Measurements from ENCODE around the gene TRPV3. TPM values are rescaled to one million over a fixed set of nuclear protein-coding genes. Genes with fewer than 3 reads are reported as not detected.
A peak's percentile ranks its signal among the peaks of the same experiment; 100 is the strongest.

The TRPV3 gene
- total RNA-seq, 1 donor from 2014 or later: 0.16 TPM

GRCh38 chr17:3546997-3547396 is 10.6 kb downstream of the TRPV3 start:
- Mint-ChIP-seq H3K36me3 (ENCODE audit: low read depth) (no peaks in the 10 kb centered on the region), H3K27me3 (peaks cover 3% of the 10 kb centered on the region)
- intact Hi-C loops (cut with micrococcal nuclease): no loop called here

GRCh38 chr17:3546521-3546920 is 11.1 kb downstream of the TRPV3 start:
- intact Hi-C loops (cut with micrococcal nuclease): no loop called here
- peaks cover 3% of the 10 kb centered on the region for H3K27me3 Mint-ChIP-seq
- H3K36me3 Mint-ChIP-seq (ENCODE audit: low read depth): no peaks in the 10 kb centered on the region
- no peaks in the 10 kb centered on the region for H3K9me3 Mint-ChIP-seq
- H3K4me1 Mint-ChIP-seq: no peaks in the 10 kb centered on the region
- H3K4me3 Mint-ChIP-seq: no peak overlapping the region
- no peak for DNase-seq
- H3K27ac Mint-ChIP-seq: no peak overlapping the region

More at GRCh38 chr17:3546997-3547396, 10.6 kb downstream of the TRPV3 start:
- no peak overlapping the region for H3K27ac Mint-ChIP-seq
- no peak for DNase-seq
- no peak overlapping the region for H3K4me3 Mint-ChIP-seq
- no peaks in the 10 kb centered on the region for H3K4me1 Mint-ChIP-seq
- no peaks in the 10 kb centered on the region for H3K9me3 Mint-ChIP-seq

- Mint-ChIP-seq H3K4me3 (no peak overlapping the region), H3K27ac (no peak overlapping the region), H3K36me3 (ENCODE audit: low read depth) (no peaks in the 10 kb centered on the region), H3K27me3 (peaks cover 8% of the 10 kb centered on the region), H3K4me1 (no peaks in the 10 kb centered on the region), H3K9me3 (no peaks in the 10 kb centered on the region)
- DNase-seq: no peak
- intact Hi-C loops (cut with micrococcal nuclease): no loop called here
Measured at GRCh38 chr17:3545151-3545550, 12.5 kb downstream of the TRPV3 start.

- Mint-ChIP-seq H3K4me3 (no peak overlapping the region), H3K9me3 (no peaks in the 10 kb centered on the region), H3K4me1 (peaks cover 2% of the 10 kb centered on the region), H3K27me3 (peaks cover 6% of the 10 kb centered on the region), H3K27ac (no peak overlapping the region), H3K36me3 (ENCODE audit: low read depth) (no peaks in the 10 kb centered on the region)
- no peak for DNase-seq
- intact Hi-C loops (cut with micrococcal nuclease): no loop called here
Measured at GRCh38 chr17:3544365-3544764, 13.2 kb downstream of the TRPV3 start.

- no peak overlapping the region for H3K4me3 Mint-ChIP-seq
- H3K27me3 Mint-ChIP-seq: peaks cover 6% of the 10 kb centered on the region
- H3K9me3 Mint-ChIP-seq: no peaks in the 10 kb centered on the region
- H3K4me1 Mint-ChIP-seq: peaks cover 2% of the 10 kb centered on the region
- H3K36me3 Mint-ChIP-seq (ENCODE audit: low read depth): no peaks in the 10 kb centered on the region
- intact Hi-C loops (cut with micrococcal nuclease): no loop called here
- DNase-seq: no peak
- no peak overlapping the region for H3K27ac Mint-ChIP-seq
Measured at GRCh38 chr17:3543453-3543852, 14.2 kb downstream of the TRPV3 start.

GRCh38 chr17:3542410-3543088 is 15.1 kb downstream of the TRPV3 start:
- Mint-ChIP-seq H3K27me3 (peaks cover 8% of the 10 kb centered on the region), H3K9me3 (no peaks in the 10 kb centered on the region), H3K36me3 (ENCODE audit: low read depth) (no peaks in the 10 kb centered on the region), H3K27ac (no peak overlapping the region), H3K4me3 (no peak overlapping the region), H3K4me1 (peaks cover 2% of the 10 kb centered on the region)
- no peak for DNase-seq
- intact Hi-C loops (cut with micrococcal nuclease): no loop called here

GRCh38 chr17:3539881-3540540 is 17.6 kb downstream of the TRPV3 start:
- peaks cover 4% of the 10 kb centered on the region for H3K4me1 Mint-ChIP-seq
- H3K27me3 Mint-ChIP-seq: peaks cover 15% of the 10 kb centered on the region
- DNase-seq: no peak
- no peak overlapping the region for H3K27ac Mint-ChIP-seq
- H3K9me3 Mint-ChIP-seq: no peaks in the 10 kb centered on the region
- intact Hi-C loops (cut with micrococcal nuclease): no loop called here
- H3K36me3 Mint-ChIP-seq (ENCODE audit: low read depth): no peaks in the 10 kb centered on the region
- H3K4me3 Mint-ChIP-seq: no peak overlapping the region

GRCh38 chr17:3536716-3537115 is 20.9 kb downstream of the TRPV3 start:
- H3K27ac Mint-ChIP-seq: no peak overlapping the region
- no peaks in the 10 kb centered on the region for H3K36me3 Mint-ChIP-seq (ENCODE audit: low read depth)
- intact Hi-C loops (cut with micrococcal nuclease): no loop called here
- DNase-seq: no peak
- H3K4me3 Mint-ChIP-seq: no peak overlapping the region
- no peaks in the 10 kb centered on the region for H3K9me3 Mint-ChIP-seq
- peaks cover 17% of the 10 kb centered on the region for H3K27me3 Mint-ChIP-seq
- peaks cover 8% of the 10 kb centered on the region for H3K4me1 Mint-ChIP-seq

- Mint-ChIP-seq H3K4me3 (peak overlapping the region; percentile 40), H3K9me3 (no peaks in the 10 kb centered on the region), H3K4me1 (peaks cover 8% of the 10 kb centered on the region), H3K27me3 (peaks cover 16% of the 10 kb centered on the region), H3K36me3 (ENCODE audit: low read depth) (no peaks in the 10 kb centered on the region), H3K27ac (no peak overlapping the region)
- intact Hi-C loops (cut with micrococcal nuclease): no loop called here
- peak; percentile 80 for DNase-seq
Measured at GRCh38 chr17:3535253-3535995, 22.2 kb downstream of the TRPV3 start.

GRCh38 chr17:3534881-3535252 is 22.7 kb downstream of the TRPV3 start:
- intact Hi-C loops (cut with micrococcal nuclease): no loop called here
- DNase-seq: no peak
- H3K4me3 Mint-ChIP-seq: peak overlapping the region; percentile 4

GRCh38 chr17:3533752-3534151 is 23.9 kb downstream of the TRPV3 start:
- no peak for DNase-seq
- H3K4me3 Mint-ChIP-seq: no peak overlapping the region
- H3K36me3 Mint-ChIP-seq (ENCODE audit: low read depth): no peaks in the 10 kb centered on the region
- peaks cover 11% of the 10 kb centered on the region for H3K27me3 Mint-ChIP-seq
- H3K9me3 Mint-ChIP-seq: no peaks in the 10 kb centered on the region
- intact Hi-C loops (cut with micrococcal nuclease): no loop called here
- peaks cover 6% of the 10 kb centered on the region for H3K4me1 Mint-ChIP-seq
- no peak overlapping the region for H3K27ac Mint-ChIP-seq

More at GRCh38 chr17:3534881-3535252, 22.7 kb downstream of the TRPV3 start:
- Mint-ChIP-seq H3K36me3 (ENCODE audit: low read depth) (no peaks in the 10 kb centered on the region), H3K27me3 (peaks cover 11% of the 10 kb centered on the region), H3K27ac (no peak overlapping the region), H3K4me1 (peaks cover 6% of the 10 kb centered on the region), H3K9me3 (no peaks in the 10 kb centered on the region)

GRCh38 chr17:3532859-3533142 is 24.8 kb downstream of the TRPV3 start:
- H3K4me3 Mint-ChIP-seq: no peak overlapping the region
- peaks cover 9% of the 10 kb centered on the region for H3K27me3 Mint-ChIP-seq
- no peaks in the 10 kb centered on the region for H3K36me3 Mint-ChIP-seq (ENCODE audit: low read depth)
- peaks cover 6% of the 10 kb centered on the region for H3K4me1 Mint-ChIP-seq
- intact Hi-C loops (cut with micrococcal nuclease): no loop called here
- no peak overlapping the region for H3K27ac Mint-ChIP-seq
- H3K9me3 Mint-ChIP-seq: no peaks in the 10 kb centered on the region
- no peak for DNase-seq

- no peak overlapping the region for H3K4me3 Mint-ChIP-seq
- intact Hi-C loops (cut with micrococcal nuclease): no loop called here
- peaks cover 6% of the 10 kb centered on the region for H3K4me1 Mint-ChIP-seq
- no peak overlapping the region for H3K27ac Mint-ChIP-seq
- no peaks in the 10 kb centered on the region for H3K36me3 Mint-ChIP-seq (ENCODE audit: low read depth)
- H3K27me3 Mint-ChIP-seq: peaks cover 9% of the 10 kb centered on the region
- DNase-seq: no peak
- no peaks in the 10 kb centered on the region for H3K9me3 Mint-ChIP-seq
Measured at GRCh38 chr17:3532106-3532858, 25.3 kb downstream of the TRPV3 start.
